IPS DF 4.7 (cell line): Measurements from ENCODE around the gene TFB2M.

Experiments used
- DNase-seq: peaks from one replicate; pipeline ENCODE4 v3.0.0-alpha.2; 2013; ENCODE audit warnings: low spot score; ENCODE audit errors: extremely low read depth

Gene TFB2M

GRCh38 chr1:246554201-246554600 is 11.9 kb downstream of the TFB2M start:
- no peak for DNase-seq

GRCh38 chr1:246552110-246552509 is 14.0 kb downstream of the TFB2M start:
- DNase-seq, result no peak

GRCh38 chr1:246550402-246550801 is 15.7 kb downstream of the TFB2M start:
- DNase-seq, result no peak

GRCh38 chr1:246549665-246550064 is 16.4 kb downstream of the TFB2M start:
- DNase-seq, result no peak

GRCh38 chr1:246544001-246544400 is 22.1 kb downstream of the TFB2M start:
- no peak for DNase-seq

GRCh38 chr1:246540738-246541491 is 25.1 kb downstream of the TFB2M start:
- DNase-seq, result no peak

- no peak for DNase-seq
These were observed 28.2 kb downstream of the TFB2M start for GRCh38 chr1:246537887-246538286.

GRCh38 chr1:246537441-246537840 is 28.6 kb downstream of the TFB2M start:
- DNase-seq, result no peak

- no peak for DNase-seq
These were observed 31.9 kb downstream of the TFB2M start for GRCh38 chr1:246534114-246534513.

- DNase-seq, result no peak
These were observed 32.6 kb downstream of the TFB2M start for GRCh38 chr1:246533371-246533905.

GRCh38 chr1:246532519-246532918 is 33.5 kb downstream of the TFB2M start:
- no peak for DNase-seq

GRCh38 chr1:246530482-246530881 is 35.6 kb downstream of the TFB2M start:
- no peak for DNase-seq

GRCh38 chr1:246528933-246529731 is 36.9 kb downstream of the TFB2M start:
- DNase-seq, result no peak

- no peak for DNase-seq
These were observed 38.5 kb downstream of the TFB2M start for GRCh38 chr1:246527402-246528088.

GRCh38 chr1:246526915-246527314 is 39.1 kb downstream of the TFB2M start:
- no peak for DNase-seq

GRCh38 chr1:246526380-246526779 is 39.7 kb downstream of the TFB2M start:
- no peak for DNase-seq

- no peak for DNase-seq
These were observed 46.5 kb downstream of the TFB2M start for GRCh38 chr1:246519514-246519913.

GRCh38 chr1:246518456-246519205 is 47.4 kb downstream of the TFB2M start:
- DNase-seq, result no peak

GRCh38 chr1:246517391-246517790 is 48.7 kb downstream of the TFB2M start:
- no peak for DNase-seq

GRCh38 chr1:246516126-246516525 is 49.9 kb downstream of the TFB2M start:
- DNase-seq, result no peak

GRCh38 chr1:246515390-246516005 is 50.6 kb downstream of the TFB2M start:
- DNase-seq, result no peak
